Caco-2 (cell line): ENCODE measurements around the gene DNAJB11. TPM values are rescaled to one million over a fixed set of nuclear protein-coding genes. Genes with fewer than 3 reads are reported as not detected.

Experiments
- BruUV-seq: library from RNA; stranded (reverse); fragments of 400-500 nt; replicated peaks from 2 replicates; lab custom pipeline; 2021; lab: Mats Ljungman, UMichigan
- CTCF ChIA-PET: fragments of 300-600 bp; sonication (Branson Sonifier 250); formaldehyde crosslinking; loops from one replicate; lab custom pipeline; 2022; ENCODE audit warnings: antibody characterized with exemption; lab: Charles Lee
- POLR2A ChIA-PET: fragments of 300-600 bp; sonication (Branson Sonifier 250); formaldehyde crosslinking; loops from one replicate; lab custom pipeline; 2022; ENCODE audit warnings: antibody characterized with exemption; lab: Charles Lee
- DNase-seq, 2 experiments: peaks; one replicate each; pipeline versions ENCODE4 v3.0.0 to v3.0.0-alpha.2; 2020 to 2022
- H3K27me3 ChIP-seq: replicated peaks from 2 replicates; pipeline ENCODE4 v1.6.0; 2011; ENCODE audit warnings: low read length; ENCODE audit not compliant: control insufficient read depth, insufficient read depth
- H3K36me3 ChIP-seq: 2 replicates; pipeline ENCODE4 v1.5.1; 2011; ENCODE audit warnings: low read length; ENCODE audit not compliant: control insufficient read depth, insufficient read depth
- H3K4me1 ChIP-seq: fragments of 250-450 bp; sonication (Bioruptor Pico); 2 replicates; pipeline ENCODE4 v1.5.1; 2020; ENCODE audit warnings: mild to moderate bottlenecking
- H3K4me3 ChIP-seq: 2 replicates; pipeline ENCODE4 v1.5.1; 2011; ENCODE audit warnings: low read depth, mild to moderate bottlenecking, control low read depth, low read length
- H3K9me3 ChIP-seq: fragments of 250-450 bp; sonication (Bioruptor Pico); 2 replicates; pipeline ENCODE4 v1.5.1; 2020; ENCODE audit warnings: mild to moderate bottlenecking, moderate library complexity
- H3K27ac Mint-ChIP-seq: one replicate; pipeline ENCODE4 v1.8.0; 2022; ENCODE audit warnings: mixed read lengths; ENCODE audit not compliant: unreplicated experiment
- H3K27me3 Mint-ChIP-seq: one replicate; pipeline ENCODE4 v1.8.0; 2022; ENCODE audit warnings: mixed read lengths; ENCODE audit not compliant: insufficient read depth, unreplicated experiment
- H3K36me3 Mint-ChIP-seq: one replicate; pipeline ENCODE4 v1.8.0; 2022; ENCODE audit warnings: mild to moderate bottlenecking, mixed read lengths; ENCODE audit not compliant: insufficient read depth, unreplicated experiment
- H3K4me1 Mint-ChIP-seq: one replicate; pipeline ENCODE4 v1.8.0; 2022; ENCODE audit warnings: low read depth, mixed read lengths; ENCODE audit not compliant: unreplicated experiment
- H3K4me3 Mint-ChIP-seq: one replicate; pipeline ENCODE4 v1.8.0; 2022; ENCODE audit warnings: mild to moderate bottlenecking, moderate library complexity, mixed read lengths; ENCODE audit not compliant: unreplicated experiment
- H3K9me3 Mint-ChIP-seq: one replicate; pipeline ENCODE4 v1.8.0; 2022; ENCODE audit warnings: mixed read lengths; ENCODE audit not compliant: unreplicated experiment
- intact Hi-C: fragments of 100-400 bp; cut with micrococcal nuclease; formaldehyde crosslinking; loops from one replicate; pipeline ENCODE4 v1.10.0; 2022; ENCODE audit not compliant: unreplicated experiment
- total RNA-seq: library from RNA; stranded (reverse); gene quantifications from 2 replicates; pipeline ENCODE4 v1.2.3, GENCODE V29; 2022
- TF ChIP-seq, protein P1 (sequence below), 2 experiments: fragments of 200-600 bp in 1 of 2; IDR thresholded peaks; 1 replicate in 1 of 2; 2 replicates in 1 of 2; pipeline versions ENCODE4 v1.5.1 to v1.8.0; 2011 to 2022; ENCODE audit warnings: antibody characterized with exemption in 1 of 2, control low read depth in 1 of 2, inconsistent platforms in 1 of 2, low read depth in 1 of 2, low read length in 1 of 2, mild to moderate bottlenecking in 1 of 2, moderate library complexity in 1 of 2; ENCODE audit not compliant: insufficient read depth in 1 of 2, severe bottlenecking in 1 of 2, unreplicated experiment in 1 of 2

The DNAJB11 gene
- total RNA-seq, 1 experiment from 2014 or later = 95.7 TPM

DNA sequence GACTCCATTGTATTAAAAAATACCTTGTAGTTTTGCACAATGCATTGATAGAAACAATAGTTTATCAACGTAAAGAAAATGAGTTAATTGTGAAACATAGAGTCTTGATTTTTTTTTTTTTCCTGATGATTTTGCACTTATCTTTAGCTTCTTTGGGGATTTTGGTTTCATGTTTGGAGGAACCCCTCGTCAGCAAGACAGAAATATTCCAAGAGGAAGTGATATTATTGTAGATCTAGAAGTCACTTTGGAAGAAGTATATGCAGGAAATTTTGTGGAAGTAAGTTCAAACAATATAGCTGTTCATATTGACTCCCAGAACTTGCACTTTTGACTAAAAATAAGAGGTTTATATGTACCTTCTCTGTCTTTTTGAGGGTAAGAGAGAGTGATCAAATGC, 7.0 kb downstream of the DNAJB11 start:
- intact Hi-C loops = no loop called here
- CTCF ChIA-PET = interaction anchor here (0.7 kb wide), 1 partner anchor 644 kb away, joined by 3 read pairs; no protein-coding TSS in a partner anchor

DNA sequence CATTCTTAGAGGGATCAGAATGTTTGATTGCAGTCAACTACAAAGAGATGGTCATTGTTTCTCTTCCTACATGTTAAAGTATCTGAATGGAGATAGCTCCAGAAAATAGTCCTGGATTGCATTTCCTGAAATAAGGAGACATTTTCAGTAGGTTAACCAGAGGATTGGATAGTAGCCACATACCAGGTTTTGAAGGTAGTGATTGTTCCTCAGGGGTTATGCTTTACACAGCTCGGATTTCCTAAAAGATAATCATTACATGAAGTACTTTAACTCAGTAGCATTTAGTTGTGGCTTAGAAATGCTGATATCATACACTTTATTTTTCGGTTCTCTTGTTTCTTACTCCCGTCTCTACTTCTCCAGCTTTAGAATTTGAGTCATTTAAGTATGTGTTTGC, 10.3 kb downstream of the DNAJB11 start:
- no peaks in the 10 kb centered on the region for H3K9me3 Mint-ChIP-seq
- no peaks in the 10 kb centered on the region for H3K9me3 ChIP-seq
- no peak for DNase-seq
- ChIA-PET CTCF (no interaction called here), POLR2A (no interaction called here)
- no peaks in the 10 kb centered on the region for H3K27me3 ChIP-seq
- H3K27me3 Mint-ChIP-seq = no peaks in the 10 kb centered on the region
- peaks cover 72% of the 10 kb centered on the region for H3K36me3 Mint-ChIP-seq
- H3K27ac Mint-ChIP-seq = no peak overlapping the region
- H3K4me3 ChIP-seq = no peak overlapping the region
- no peaks in the 10 kb centered on the region for H3K4me1 Mint-ChIP-seq
- intact Hi-C loops = no loop called here
- no peak overlapping the region for H3K4me3 Mint-ChIP-seq
- H3K36me3 ChIP-seq = peaks cover 3% of the 10 kb centered on the region
- no TSS peak for BruUV-seq
- no peaks in the 10 kb centered on the region for H3K4me1 ChIP-seq
- TF ChIP-seq, protein P1, sequence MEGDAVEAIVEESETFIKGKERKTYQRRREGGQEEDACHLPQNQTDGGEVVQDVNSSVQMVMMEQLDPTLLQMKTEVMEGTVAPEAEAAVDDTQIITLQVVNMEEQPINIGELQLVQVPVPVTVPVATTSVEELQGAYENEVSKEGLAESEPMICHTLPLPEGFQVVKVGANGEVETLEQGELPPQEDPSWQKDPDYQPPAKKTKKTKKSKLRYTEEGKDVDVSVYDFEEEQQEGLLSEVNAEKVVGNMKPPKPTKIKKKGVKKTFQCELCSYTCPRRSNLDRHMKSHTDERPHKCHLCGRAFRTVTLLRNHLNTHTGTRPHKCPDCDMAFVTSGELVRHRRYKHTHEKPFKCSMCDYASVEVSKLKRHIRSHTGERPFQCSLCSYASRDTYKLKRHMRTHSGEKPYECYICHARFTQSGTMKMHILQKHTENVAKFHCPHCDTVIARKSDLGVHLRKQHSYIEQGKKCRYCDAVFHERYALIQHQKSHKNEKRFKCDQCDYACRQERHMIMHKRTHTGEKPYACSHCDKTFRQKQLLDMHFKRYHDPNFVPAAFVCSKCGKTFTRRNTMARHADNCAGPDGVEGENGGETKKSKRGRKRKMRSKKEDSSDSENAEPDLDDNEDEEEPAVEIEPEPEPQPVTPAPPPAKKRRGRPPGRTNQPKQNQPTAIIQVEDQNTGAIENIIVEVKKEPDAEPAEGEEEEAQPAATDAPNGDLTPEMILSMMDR (IDR thresholded peaks at IDR 0.05; ENCODE audit: insufficient read depth in 1 of 2, low read depth in 1 of 2, low read length in 1 of 2, severe bottlenecking in 1 of 2, unreplicated experiment in 1 of 2) = no peak

More for the DNA sequence above, 7.0 kb downstream of the DNAJB11 start:
- TF ChIP-seq, protein P1 (IDR thresholded peaks at IDR 0.05; ENCODE audit: insufficient read depth in 1 of 2, low read depth in 1 of 2, low read length in 1 of 2, severe bottlenecking in 1 of 2, unreplicated experiment in 1 of 2) = no peak
- Mint-ChIP-seq H3K27me3 (no peaks in the 10 kb centered on the region), H3K4me3 (no peak overlapping the region), H3K36me3 (peaks cover 75% of the 10 kb centered on the region), H3K9me3 (no peaks in the 10 kb centered on the region), H3K4me1 (no peaks in the 10 kb centered on the region), H3K27ac (no peak overlapping the region)
- no TSS peak for BruUV-seq
- no peaks in the 10 kb centered on the region for H3K27me3 ChIP-seq
- H3K4me3 ChIP-seq = no peak overlapping the region
- H3K4me1 ChIP-seq = no peaks in the 10 kb centered on the region
- POLR2A ChIA-PET = no interaction called here
- peaks cover 3% of the 10 kb centered on the region for H3K36me3 ChIP-seq
- DNase-seq = no peak
- H3K9me3 ChIP-seq = no peaks in the 10 kb centered on the region

DNA sequence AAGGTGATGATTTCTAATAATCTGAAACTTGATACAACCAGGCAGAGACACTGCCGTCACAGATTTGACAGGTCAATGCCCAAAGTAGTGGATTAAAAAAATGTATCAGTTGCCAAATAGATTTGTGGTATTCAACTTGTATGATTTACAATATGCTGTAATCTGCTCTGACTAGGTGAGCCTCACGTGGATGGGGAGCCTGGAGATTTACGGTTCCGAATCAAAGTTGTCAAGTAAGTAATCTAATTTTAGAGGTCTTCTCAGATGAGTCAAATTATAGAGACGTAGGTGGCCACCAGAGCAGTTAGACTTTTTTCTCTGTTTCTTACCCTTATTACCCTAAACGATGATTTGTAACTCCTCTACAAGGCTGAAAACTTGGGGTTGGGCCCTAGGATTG, 12.0 kb downstream of the DNAJB11 start:
- Histone ChIP-seq H3K36me3 (peaks cover 3% of the 10 kb centered on the region), H3K4me1 (no peaks in the 10 kb centered on the region), H3K4me3 (no peak overlapping the region), H3K27me3 (no peaks in the 10 kb centered on the region), H3K9me3 (no peaks in the 10 kb centered on the region)
- no TSS peak for BruUV-seq
- peaks cover 75% of the 10 kb centered on the region for H3K36me3 Mint-ChIP-seq
- no peak overlapping the region for H3K27ac Mint-ChIP-seq
- no peaks in the 10 kb centered on the region for H3K4me1 Mint-ChIP-seq
- DNase-seq = no peak
- ChIA-PET CTCF (no interaction called here), POLR2A (interaction anchor here (0.7 kb wide), 1 partner anchor 17 kb away, joined by 4 read pairs; no protein-coding TSS in a partner anchor)
- H3K4me3 Mint-ChIP-seq = no peak overlapping the region
- TF ChIP-seq, protein P1 (IDR thresholded peaks at IDR 0.05; ENCODE audit: insufficient read depth in 1 of 2, low read depth in 1 of 2, low read length in 1 of 2, severe bottlenecking in 1 of 2, unreplicated experiment in 1 of 2) = no peak
- H3K9me3 Mint-ChIP-seq = no peaks in the 10 kb centered on the region
- H3K27me3 Mint-ChIP-seq = no peaks in the 10 kb centered on the region
- intact Hi-C loops = no loop called here
